SU-DHL-6 (cell line): Measurements from ENCODE around the gene STARD4.

Experiments used
- H2AFZ ChIP-seq: fragments of 200-600 bp; sonication (generic); 2 replicates; pipeline ENCODE4 v1.6.1; 2014; ENCODE audit warnings: low read depth, mild to moderate bottlenecking, moderate library complexity, mixed read lengths, antibody characterized with exemption, low read length; ENCODE audit not compliant: severe bottlenecking
- H3F3A ChIP-seq: fragments of 200-600 bp; shearing (Covaris generic); 2 replicates; pipeline ENCODE4 v1.6.0; 2016; ENCODE audit warnings: antibody characterized with exemption, mild to moderate bottlenecking; ENCODE audit not compliant: insufficient read depth
- H3K27ac ChIP-seq: fragments of 200-600 bp; sonication (generic); 2 replicates; pipeline ENCODE4 v1.5.1; 2016; ENCODE audit warnings: low read depth, mild to moderate bottlenecking, low read length, moderate library complexity, mixed read lengths
- H3K27me3 ChIP-seq: fragments of 200-600 bp; sonication (generic), shearing (Covaris generic); 2 replicates; pipeline ENCODE4 v1.6.0; 2014; ENCODE audit warnings: mild to moderate bottlenecking, low read length
- H3K36me3 ChIP-seq: fragments of 200-600 bp; sonication (generic); 2 replicates; pipeline ENCODE4 v1.6.1; 2014; ENCODE audit warnings: mild to moderate bottlenecking, low read length, mixed read lengths
- H3K4me2 ChIP-seq: fragments of 300-600, 200-600 bp; shearing (Covaris generic), sonication (generic); 2 replicates; pipeline ENCODE4 v1.6.0; 2014; ENCODE audit warnings: low read length, low read depth, mild to moderate bottlenecking; ENCODE audit not compliant: poor library complexity, severe bottlenecking
- H3K4me3 ChIP-seq: fragments of 200-600 bp; sonication (generic); 2 replicates; pipeline ENCODE4 v1.5.1; 2014; ENCODE audit warnings: antibody characterized with exemption, low read length, mild to moderate bottlenecking, mixed read lengths; ENCODE audit not compliant: insufficient read depth, poor library complexity, severe bottlenecking
- H3K79me2 ChIP-seq: fragments of 200-600 bp; sonication (generic); 2 replicates; pipeline ENCODE4 v1.6.1; 2014; ENCODE audit warnings: mild to moderate bottlenecking, low read length, moderate library complexity; ENCODE audit not compliant: insufficient read depth
- H3K9ac ChIP-seq: fragments of 200-600 bp; sonication (generic); 2 replicates; pipeline ENCODE4 v1.7.0; 2014; ENCODE audit warnings: mild to moderate bottlenecking, low read length
- H3K9me2 ChIP-seq: fragments of 200-600 bp; sonication (generic); replicated peaks from 2 replicates; pipeline ENCODE4 v1.6.1; 2014; ENCODE audit warnings: low read length; ENCODE audit not compliant: insufficient read depth
- H3K9me3 ChIP-seq: fragments of 200-600 bp; sonication (generic); 2 replicates; pipeline ENCODE4 v1.6.1; 2014; ENCODE audit warnings: low read length, mixed read lengths; ENCODE audit not compliant: insufficient read depth
- H4K20me1 ChIP-seq: fragments of 200-600 bp; sonication (generic); 2 replicates; pipeline ENCODE4 v1.6.1; 2014; ENCODE audit warnings: low read depth, mild to moderate bottlenecking, antibody characterized with exemption, low read length, moderate library complexity, mixed read lengths
- EZH2phosphoT487 ChIP-seq: fragments of 200-600 bp; sonication (generic), shearing (Covaris generic); conservative IDR thresholded peaks from 2 replicates; pipeline ENCODE4 v1.6.1; 2018; ENCODE audit warnings: mild to moderate bottlenecking, antibody characterized with exemption, low read length, moderate library complexity, mixed read lengths
- TF ChIP-seq, protein P1 (sequence below): fragments of 200-600 bp; sonication (generic); IDR thresholded peaks from one replicate; pipeline ENCODE4 v1.5.1; 2017; ENCODE audit warnings: antibody characterized with exemption, mild to moderate bottlenecking, low read length, moderate library complexity; ENCODE audit not compliant: insufficient read depth, poor library complexity, severe bottlenecking

The STARD4 gene

DNA sequence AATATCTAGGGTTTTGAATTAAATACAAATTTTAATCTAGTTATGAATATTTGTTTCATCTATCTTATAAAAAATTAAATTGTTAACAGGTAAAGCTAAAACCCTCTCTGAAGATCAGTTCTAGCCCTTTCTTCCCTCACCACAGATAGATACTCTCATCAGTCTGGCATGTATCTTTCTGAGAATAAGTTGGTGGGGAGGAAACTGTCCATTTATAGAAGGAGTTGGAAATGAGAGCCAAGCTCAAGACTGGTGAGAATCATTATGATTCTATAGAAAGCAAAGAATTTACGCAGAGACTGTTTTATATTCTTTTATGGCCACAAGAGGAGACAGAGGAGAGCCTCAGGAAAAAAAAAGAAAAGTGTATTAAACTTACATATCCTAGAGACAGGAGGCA, 59.0 kb downstream of the STARD4 start:
- Histone ChIP-seq H3K4me3 (no peak overlapping the region), H4K20me1 (no peaks in the 10 kb centered on the region), H3K27me3 (no peaks in the 10 kb centered on the region), H3K9me2 (no peaks in the 10 kb centered on the region), H3F3A (no peaks in the 10 kb centered on the region), H3K27ac (no peak overlapping the region), H3K4me2 (no peak overlapping the region), H3K9me3 (no peaks in the 10 kb centered on the region), H3K36me3 (no peaks in the 10 kb centered on the region), H2AFZ (no peak overlapping the region), H3K9ac (no peak overlapping the region), H3K79me2 (no peaks in the 10 kb centered on the region)
- no peak for TF ChIP-seq EZH2phosphoT487
- TF ChIP-seq, protein P1, sequence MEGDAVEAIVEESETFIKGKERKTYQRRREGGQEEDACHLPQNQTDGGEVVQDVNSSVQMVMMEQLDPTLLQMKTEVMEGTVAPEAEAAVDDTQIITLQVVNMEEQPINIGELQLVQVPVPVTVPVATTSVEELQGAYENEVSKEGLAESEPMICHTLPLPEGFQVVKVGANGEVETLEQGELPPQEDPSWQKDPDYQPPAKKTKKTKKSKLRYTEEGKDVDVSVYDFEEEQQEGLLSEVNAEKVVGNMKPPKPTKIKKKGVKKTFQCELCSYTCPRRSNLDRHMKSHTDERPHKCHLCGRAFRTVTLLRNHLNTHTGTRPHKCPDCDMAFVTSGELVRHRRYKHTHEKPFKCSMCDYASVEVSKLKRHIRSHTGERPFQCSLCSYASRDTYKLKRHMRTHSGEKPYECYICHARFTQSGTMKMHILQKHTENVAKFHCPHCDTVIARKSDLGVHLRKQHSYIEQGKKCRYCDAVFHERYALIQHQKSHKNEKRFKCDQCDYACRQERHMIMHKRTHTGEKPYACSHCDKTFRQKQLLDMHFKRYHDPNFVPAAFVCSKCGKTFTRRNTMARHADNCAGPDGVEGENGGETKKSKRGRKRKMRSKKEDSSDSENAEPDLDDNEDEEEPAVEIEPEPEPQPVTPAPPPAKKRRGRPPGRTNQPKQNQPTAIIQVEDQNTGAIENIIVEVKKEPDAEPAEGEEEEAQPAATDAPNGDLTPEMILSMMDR, result no peak

DNA sequence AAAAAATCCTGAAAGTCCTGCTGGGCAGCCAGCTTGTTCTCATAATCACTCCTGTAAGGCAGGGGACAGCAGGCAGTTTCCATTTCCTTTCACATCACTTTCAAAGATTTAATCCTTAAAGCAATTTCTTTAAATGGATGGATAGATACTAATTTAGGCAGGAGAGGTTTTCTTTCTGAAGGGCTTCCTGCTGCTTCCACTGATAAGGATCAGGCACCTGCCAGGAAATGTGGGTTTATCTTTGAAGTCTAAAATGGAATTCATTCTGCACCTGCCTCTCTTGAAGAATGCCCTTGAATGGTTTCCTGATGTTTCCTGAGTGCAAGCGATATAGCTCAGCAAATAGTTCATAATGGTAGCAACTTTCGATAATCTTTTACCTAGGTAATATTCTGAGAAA, 64.5 kb downstream of the STARD4 start:
- no peaks in the 10 kb centered on the region for H3K9me3 ChIP-seq
- H3K79me2 ChIP-seq, result no peaks in the 10 kb centered on the region
- no peak overlapping the region for H3K4me2 ChIP-seq
- H3F3A ChIP-seq, result no peaks in the 10 kb centered on the region
- TF ChIP-seq, protein P1, result no peak
- TF ChIP-seq EZH2phosphoT487, result no peak
- H3K9ac ChIP-seq, result no peak overlapping the region
- H3K4me3 ChIP-seq, result no peak overlapping the region
- no peaks in the 10 kb centered on the region for H3K36me3 ChIP-seq
- H3K27ac ChIP-seq, result no peak overlapping the region
- no peak overlapping the region for H2AFZ ChIP-seq
- no peaks in the 10 kb centered on the region for H3K9me2 ChIP-seq
- no peaks in the 10 kb centered on the region for H3K27me3 ChIP-seq
- H4K20me1 ChIP-seq, result no peaks in the 10 kb centered on the region

DNA sequence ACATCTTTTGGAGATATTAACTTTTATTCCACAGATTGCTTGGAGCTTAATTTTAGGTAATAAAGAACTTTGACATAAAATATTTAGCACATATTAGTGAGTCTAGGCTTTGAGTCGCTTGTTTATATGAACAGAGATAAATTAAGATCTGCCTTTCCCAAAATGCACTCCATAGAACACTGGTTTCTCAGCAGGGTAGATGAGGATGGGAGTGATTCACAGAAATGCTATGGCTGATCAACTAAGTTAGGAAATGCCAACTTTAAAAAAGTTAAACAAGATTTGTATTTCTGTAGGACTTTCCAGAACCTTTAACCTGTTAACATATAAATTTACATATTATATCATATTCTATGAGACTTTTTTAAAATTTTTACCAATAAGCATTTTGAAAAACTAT, 65.2 kb downstream of the STARD4 start:
- H3K36me3 ChIP-seq, result no peaks in the 10 kb centered on the region
- no peak overlapping the region for H3K4me2 ChIP-seq
- H3K9me2 ChIP-seq, result no peaks in the 10 kb centered on the region
- no peaks in the 10 kb centered on the region for H3F3A ChIP-seq
- no peak overlapping the region for H2AFZ ChIP-seq
- no peak overlapping the region for H3K27ac ChIP-seq
- no peaks in the 10 kb centered on the region for H3K27me3 ChIP-seq
- no peak overlapping the region for H3K4me3 ChIP-seq
- no peaks in the 10 kb centered on the region for H3K9me3 ChIP-seq
- no peaks in the 10 kb centered on the region for H4K20me1 ChIP-seq
- no peaks in the 10 kb centered on the region for H3K79me2 ChIP-seq
- no peak overlapping the region for H3K9ac ChIP-seq
- TF ChIP-seq, protein P1, result no peak
- no peak for TF ChIP-seq EZH2phosphoT487
